GM18517 (cell line): ENCODE measurements around the gene CLSTN1.

Source experiments
- ATAC-seq: cut with Tn5 transposase; IDR thresholded peaks from one replicate; pipeline ENCODE4 v1.9.1; 2021; ENCODE audit warnings: mild to moderate bottlenecking, moderate library complexity; ENCODE audit not compliant: unreplicated experiment

CLSTN1 gene

DNA sequence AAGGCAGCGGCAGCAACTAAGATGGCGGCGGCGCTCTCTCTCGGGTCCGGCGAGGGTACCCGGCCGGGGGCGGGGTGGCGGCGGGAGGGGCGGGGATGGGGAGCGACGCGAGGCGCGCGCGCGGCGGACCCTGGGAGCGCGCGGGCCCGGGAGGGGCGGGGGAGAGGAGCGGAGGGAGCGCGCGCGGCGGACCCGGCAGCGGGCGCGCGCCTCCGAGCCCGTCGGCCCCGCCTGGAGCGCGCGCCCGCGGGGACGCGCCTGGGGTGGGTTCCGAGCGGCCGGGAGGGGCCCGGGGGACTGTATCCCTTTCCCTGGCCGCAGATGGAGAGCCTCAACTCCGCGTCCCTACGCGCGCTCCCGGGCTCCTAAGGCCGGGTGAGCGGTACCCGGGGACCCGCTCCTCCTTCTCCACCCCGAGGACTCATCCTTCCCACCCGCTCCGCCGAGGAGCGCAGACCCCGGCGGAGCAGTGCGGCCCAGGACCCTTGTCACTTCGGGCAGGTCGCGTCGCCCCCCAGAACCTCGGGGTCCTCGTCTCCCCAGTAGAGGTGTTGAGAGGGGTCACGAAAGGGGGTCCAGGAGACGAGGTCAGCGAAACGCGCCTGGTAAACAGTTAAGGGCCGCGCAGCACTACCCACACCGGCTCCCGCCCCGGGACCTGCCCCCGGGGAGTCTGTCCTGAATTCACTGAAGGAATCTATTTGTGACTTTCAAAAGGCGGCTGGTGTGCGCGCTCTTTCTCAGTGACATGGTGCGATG lies at the start of gene CLSTN1:
Gene CLSTN1 (minus strand): TSS at position 23 of the 759 bp plus-strand sequence. CDS start 232 bp downstream, outside the sequence.
- ATAC-seq = no peak

DNA sequence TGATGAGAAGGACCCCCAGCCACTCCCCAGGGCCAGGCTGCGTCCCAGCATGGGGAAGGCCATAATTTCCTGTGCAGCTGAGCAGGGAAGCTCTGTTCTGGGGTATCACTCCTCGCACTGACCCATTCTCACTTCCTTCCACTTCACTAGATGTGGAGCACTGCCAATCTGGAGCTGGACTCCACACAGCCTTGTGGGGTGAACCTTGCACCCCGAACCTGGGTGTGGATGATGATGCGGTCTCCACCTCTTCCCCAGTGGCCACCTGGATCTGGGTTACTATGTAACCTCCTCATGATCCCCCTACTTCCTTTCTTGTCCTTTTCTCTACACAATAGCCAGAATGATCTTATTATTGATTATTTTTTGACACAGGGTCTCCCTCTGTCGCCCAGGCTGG lies 49.6 kb upstream of the CLSTN1 start:
- ATAC-seq = no peak

- ATAC-seq = no peak
Measured at GRCh38 chr1:9872430-9873165, 48.8 kb upstream of the CLSTN1 start.

- ATAC-seq = no peak
Measured at GRCh38 chr1:9871707-9872425, 48.1 kb upstream of the CLSTN1 start.

DNA sequence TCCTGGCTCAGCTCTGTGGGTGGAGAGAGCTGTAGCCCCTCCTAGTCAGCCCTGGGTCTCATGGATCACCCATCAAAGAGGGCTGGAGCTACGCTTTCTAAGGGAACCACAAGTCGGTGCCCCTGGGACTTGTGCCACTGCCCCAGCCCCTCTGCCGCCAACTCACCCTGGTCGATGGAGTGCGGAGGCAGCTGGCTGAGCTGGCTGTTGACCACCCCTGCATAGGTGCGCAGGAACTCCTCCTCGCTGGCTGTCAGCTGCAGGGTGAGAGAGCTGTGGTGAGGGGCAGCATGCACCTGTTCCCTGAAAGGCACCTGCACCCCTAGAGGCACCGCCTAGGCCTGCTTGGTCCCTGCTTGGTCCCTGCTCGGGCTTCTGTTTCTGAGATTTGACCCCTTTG lies 47.3 kb upstream of the CLSTN1 start:
- ATAC-seq = no peak

- ATAC-seq = no peak
Measured at GRCh38 chr1:9870572-9870971, 46.8 kb upstream of the CLSTN1 start.

GRCh38 chr1:9869831-9870251 lies 46.1 kb upstream of the CLSTN1 start:
- no peak for ATAC-seq

DNA sequence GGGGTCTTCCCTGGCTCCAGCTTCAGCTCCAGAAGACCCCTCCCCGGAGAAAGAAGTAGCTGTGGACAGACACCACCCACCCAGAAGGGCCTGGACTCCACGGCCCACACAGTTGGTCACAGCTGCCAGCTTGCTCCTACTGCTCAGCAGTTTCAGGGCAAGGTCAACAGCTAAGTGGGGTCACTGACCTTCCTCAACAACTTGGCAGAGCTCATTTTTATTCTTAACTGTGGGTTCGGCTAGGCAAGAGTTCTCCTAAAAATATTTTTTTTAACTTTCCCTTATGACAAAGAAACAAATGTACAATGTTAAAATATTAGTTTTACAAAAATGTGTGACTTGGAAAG lies 44.5 kb upstream of the CLSTN1 start:
- ATAC-seq = no peak

- ATAC-seq = no peak
Measured at GRCh38 chr1:9867408-9868243, 43.9 kb upstream of the CLSTN1 start.

GRCh38 chr1:9866836-9867235 lies 43.1 kb upstream of the CLSTN1 start:
- no peak for ATAC-seq

- no peak for ATAC-seq
Measured at GRCh38 chr1:9865724-9866123, 42.0 kb upstream of the CLSTN1 start.

- ATAC-seq = no peak
Measured at GRCh38 chr1:9863371-9863770, 39.6 kb upstream of the CLSTN1 start.

GRCh38 chr1:9861360-9861759 lies 37.6 kb upstream of the CLSTN1 start:
- ATAC-seq = no peak

DNA sequence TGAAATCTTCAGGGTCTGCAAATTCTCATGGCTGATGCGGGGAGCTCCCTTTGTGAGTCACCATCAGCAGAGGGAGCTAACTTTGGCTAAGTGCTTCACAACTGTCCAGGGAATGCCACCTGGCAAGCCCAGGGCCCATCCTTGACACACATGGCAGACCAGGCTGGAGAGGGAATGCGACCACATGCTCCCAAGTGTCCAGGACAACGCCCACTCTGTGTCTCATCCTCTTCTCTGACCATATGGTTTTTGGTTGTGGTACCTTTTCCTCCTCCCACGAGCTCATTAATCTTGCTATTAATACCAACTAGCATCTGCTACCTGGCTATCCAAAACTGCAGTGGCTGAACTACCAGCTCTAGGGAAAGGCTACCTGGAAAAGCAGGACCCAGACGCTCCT lies 37.1 kb upstream of the CLSTN1 start:
- no peak for ATAC-seq

DNA sequence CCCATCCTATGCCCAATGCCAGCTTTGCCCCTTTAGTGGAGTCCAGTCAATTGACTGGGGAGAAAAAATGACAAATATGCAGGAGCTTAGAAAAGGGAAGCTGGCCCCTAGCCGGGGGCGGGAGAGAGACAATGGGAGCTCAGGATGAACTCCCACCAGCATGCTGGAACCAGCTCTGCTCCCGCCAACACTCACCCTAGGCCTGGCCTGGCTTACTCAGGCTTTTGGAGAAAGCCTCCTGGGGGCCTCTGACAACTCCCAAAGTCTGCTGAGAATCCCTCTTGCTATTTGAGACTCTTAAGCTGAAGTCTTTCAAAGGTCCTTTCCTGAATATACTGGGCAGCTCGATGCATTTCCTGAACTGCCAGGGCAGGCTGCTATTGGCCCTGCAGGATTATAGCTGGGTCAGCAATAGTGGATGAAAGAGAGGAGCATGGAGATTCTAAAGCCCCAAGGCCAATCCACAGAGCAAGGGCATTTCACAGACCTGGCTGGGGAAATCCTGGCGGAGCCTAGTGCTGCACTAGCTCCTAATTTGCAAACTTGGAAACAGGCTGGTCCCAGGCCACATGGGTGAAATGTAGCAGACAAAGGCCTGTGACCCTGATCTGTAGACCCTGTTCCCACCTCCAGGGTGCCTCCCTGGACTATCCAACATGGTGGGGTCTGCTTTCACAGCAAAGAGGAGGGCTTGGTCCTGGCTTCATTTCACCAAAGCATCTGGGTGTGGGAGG lies 35.7 kb upstream of the CLSTN1 start:
- ATAC-seq = no peak

DNA sequence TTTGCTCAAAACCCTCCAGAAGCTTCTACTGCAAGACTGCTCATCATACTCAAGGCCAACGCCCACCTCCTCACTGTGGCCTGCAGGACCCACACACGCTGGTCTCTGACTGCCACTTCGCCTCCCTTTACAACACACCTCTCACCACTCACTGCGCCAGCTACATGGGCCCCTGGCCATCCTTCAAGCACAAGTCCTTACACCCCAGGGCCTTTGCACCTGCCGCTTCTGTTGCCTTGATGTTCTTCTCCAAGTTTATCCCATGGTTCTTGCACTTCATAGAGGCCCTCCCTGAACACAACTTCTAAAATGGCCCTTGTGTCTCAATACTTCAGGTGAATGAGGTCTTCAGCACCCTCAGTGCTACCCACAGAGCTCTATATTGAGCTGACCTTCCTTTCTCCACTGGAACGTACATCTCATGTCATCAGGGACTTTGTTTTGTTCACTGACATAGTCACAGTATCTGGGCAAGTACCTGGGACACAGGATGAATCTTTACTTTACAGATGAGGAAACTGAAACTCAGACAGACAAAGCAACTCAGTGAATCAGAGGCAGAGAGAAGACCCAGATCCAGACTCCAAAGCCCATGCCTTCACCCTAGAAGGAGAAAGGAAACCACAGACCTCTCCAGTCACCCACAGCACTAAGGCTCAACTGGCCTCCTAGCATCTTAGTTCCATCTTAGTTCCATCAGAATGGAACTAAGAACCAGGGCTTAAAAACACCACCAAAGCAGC lies 34.7 kb upstream of the CLSTN1 start:
- no peak for ATAC-seq

GRCh38 chr1:9855186-9855585 lies 31.4 kb upstream of the CLSTN1 start:
- no peak for ATAC-seq

DNA sequence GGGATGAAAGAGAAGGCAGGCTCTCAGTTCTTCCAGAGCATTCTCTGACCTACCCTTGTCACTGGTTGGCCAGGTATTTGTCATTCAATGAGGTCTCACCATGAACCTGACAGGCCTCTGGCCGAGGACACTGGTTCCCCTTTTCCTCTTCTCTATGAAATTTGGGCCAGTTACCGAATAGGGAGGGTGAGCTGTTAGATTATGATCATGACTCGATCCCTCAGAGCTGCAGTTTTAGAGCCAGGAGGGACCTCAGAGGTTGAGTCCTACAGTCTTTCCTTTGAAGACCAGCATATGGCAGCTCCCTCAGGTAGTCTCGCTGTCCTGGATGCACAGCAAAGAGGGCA lies 29.5 kb upstream of the CLSTN1 start:
- no peak for ATAC-seq

- no peak for ATAC-seq
Measured at GRCh38 chr1:9852410-9853248, 28.9 kb upstream of the CLSTN1 start.
